AG04449 (cell line): ENCODE measurements around the gene ERCC4.
A peak's percentile ranks its signal among the peaks of the same experiment; 100 is the strongest.

Experiments
- CTCF ChIA-PET: fragments of 350-600 bp; formaldehyde crosslinking; extraction: SDS; loops from one replicate; lab custom pipeline; 2021; ENCODE audit warnings: antibody characterized with exemption; lab: Yijun Ruan, JAX
- POLR2A ChIA-PET: fragments of 400-600, 350-600 bp; formaldehyde crosslinking; extraction: SDS; loops from one replicate; lab custom pipeline; 2020; ENCODE audit warnings: antibody characterized with exemption, inconsistent platforms; lab: Yijun Ruan, JAX
- DNase-seq: peaks from one replicate; pipeline ENCODE4 v3.0.0-alpha.2; 2010; ENCODE audit warnings: low read depth, low spot score
- H3K4me3 ChIP-seq: 2 replicates; pipeline ENCODE4 v1.5.1; 2011; ENCODE audit warnings: low read depth, mild to moderate bottlenecking, control low read depth, low read length
- TF ChIP-seq, protein P1 (sequence below): IDR thresholded peaks from one replicate; pipeline ENCODE4 v1.5.1; 2011; ENCODE audit warnings: mild to moderate bottlenecking, moderate library complexity, low read length, control low read depth, inconsistent platforms; ENCODE audit not compliant: insufficient read depth; ENCODE audit errors: missing control alignments

Gene ERCC4

DNA sequence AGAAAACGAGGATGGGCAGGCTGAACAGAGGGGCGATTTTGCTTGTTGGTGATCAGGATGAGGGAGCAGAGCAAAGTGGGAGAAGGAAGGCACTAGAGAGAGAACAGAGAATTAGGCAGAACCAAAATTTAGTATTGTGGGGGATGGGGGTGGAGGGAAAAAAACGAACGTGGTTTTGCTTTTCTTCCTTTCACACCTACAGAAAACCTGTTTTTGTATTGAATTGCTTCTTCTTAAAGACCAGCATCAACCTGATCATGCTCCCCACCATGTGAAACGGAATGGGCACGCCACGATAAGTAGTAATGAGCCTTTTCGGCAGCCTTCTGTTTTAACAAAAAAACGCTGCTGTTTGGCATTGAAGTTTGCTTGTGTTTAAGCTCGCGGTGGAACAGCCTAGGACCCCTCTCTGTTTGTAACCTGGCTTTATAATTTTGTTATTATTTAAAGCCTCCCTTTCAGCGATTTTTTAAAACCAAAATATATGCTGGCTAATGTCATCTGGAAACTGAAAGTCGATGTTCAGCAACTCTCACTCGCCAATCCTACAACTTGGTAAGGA is 36.8 kb downstream of the ERCC4 start:
- POLR2A ChIA-PET, result no interaction called here
- H3K4me3 ChIP-seq, result peak overlapping the region; percentile 46
- no peak for DNase-seq
- CTCF ChIA-PET, result interaction anchor here (2.7 kb wide), 1 partner anchor 37 kb away, joined by 10 read pairs; the partner anchor contains the start of gene ERCC4
- TF ChIP-seq, protein P1, sequence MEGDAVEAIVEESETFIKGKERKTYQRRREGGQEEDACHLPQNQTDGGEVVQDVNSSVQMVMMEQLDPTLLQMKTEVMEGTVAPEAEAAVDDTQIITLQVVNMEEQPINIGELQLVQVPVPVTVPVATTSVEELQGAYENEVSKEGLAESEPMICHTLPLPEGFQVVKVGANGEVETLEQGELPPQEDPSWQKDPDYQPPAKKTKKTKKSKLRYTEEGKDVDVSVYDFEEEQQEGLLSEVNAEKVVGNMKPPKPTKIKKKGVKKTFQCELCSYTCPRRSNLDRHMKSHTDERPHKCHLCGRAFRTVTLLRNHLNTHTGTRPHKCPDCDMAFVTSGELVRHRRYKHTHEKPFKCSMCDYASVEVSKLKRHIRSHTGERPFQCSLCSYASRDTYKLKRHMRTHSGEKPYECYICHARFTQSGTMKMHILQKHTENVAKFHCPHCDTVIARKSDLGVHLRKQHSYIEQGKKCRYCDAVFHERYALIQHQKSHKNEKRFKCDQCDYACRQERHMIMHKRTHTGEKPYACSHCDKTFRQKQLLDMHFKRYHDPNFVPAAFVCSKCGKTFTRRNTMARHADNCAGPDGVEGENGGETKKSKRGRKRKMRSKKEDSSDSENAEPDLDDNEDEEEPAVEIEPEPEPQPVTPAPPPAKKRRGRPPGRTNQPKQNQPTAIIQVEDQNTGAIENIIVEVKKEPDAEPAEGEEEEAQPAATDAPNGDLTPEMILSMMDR, result no peak

DNA sequence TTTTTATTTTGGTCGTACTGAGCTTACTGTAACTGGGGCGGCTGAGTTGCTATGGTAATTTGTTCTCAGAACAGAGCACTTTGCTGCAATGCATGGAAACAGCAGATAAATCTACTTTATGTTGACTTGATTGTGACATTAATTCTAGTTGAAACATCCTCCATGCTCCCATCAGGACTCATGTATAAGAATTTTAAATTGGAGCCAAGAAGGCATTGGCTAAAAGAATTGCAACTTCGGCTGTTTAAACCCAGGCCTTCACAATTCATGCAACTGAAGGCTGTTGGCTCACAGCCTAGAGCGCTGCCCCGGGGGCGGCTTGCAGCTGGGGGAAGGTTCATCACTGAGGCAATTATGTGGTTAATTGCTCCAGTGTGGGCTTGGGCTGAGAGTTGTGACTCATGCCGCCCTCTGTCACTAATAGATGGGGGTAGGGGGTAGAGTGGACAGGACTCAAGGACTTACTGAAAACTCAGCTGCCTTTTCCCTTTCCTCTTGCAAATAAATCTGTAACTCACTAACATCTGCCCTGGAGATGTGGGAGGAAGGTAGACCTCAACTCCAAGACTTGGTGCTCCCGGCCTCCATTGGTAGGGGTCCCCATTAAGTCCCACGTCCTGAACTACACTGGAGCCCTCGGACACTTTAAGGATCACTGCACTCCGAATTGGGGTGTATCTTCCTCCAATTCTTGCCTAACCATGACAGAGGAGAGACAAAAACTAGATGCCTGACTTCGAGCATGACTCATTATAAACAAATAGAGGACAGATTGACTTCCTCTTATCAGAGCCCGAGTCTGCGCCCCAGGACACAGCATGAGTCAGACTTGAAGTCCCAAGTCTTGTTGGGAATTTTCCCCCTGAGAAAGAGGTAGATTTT is 37.5 kb downstream of the ERCC4 start:
- peak overlapping the region; percentile 52 for H3K4me3 ChIP-seq
- ChIA-PET POLR2A (no interaction called here), CTCF (interaction anchor here (2.7 kb wide), 1 partner anchor 38 kb away, joined by 10 read pairs; the partner anchor contains the start of gene ERCC4)
- TF ChIP-seq, protein P1, result no peak
- peak; percentile 76 for DNase-seq

DNA sequence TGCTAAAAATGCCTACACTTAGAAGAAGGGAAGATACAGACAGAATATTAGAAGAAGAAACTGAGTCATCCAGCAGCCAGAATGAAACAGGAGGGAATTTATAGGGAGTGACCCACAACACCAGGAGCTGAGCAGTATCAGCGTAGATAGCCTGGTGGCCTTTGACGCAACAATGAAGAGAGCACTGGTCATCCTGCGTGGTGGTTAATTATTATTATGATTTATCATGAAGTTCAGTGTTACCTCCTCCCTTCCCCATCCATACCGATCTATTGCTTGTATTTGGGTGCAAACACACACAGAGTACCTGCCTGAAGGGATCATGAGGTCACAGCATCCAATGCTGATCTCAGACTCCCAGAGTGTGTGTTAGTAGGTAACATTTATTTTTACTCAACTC is 38.5 kb downstream of the ERCC4 start:
- TF ChIP-seq, protein P1, result no peak
- POLR2A ChIA-PET, result no interaction called here
- CTCF ChIA-PET, result interaction anchor here (2.7 kb wide), 1 partner anchor 39 kb away, joined by 10 read pairs; the partner anchor contains the start of gene ERCC4
- no peak for DNase-seq
- no peak overlapping the region for H3K4me3 ChIP-seq

DNA sequence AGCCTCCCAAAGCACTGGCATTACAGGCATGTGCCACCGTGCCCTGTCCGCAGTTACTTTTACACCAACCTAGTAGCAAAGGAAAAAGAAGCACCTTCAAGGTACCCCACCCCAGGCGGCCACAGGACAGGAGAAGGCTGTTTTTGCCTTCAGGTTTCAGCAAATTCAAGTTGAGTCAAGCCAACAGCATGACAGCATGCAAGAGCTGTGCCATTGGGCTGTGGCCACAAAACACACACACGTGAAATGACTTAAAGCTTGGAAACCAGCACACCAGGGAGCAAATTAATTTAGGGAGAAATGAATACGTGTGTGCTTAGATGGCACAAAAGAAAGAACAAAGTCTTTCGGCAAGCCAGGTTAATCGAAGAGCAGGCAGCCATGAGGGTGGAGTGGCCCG is 39.7 kb downstream of the ERCC4 start:
- CTCF ChIA-PET, result no interaction called here
- TF ChIP-seq, protein P1, result no peak

DNA sequence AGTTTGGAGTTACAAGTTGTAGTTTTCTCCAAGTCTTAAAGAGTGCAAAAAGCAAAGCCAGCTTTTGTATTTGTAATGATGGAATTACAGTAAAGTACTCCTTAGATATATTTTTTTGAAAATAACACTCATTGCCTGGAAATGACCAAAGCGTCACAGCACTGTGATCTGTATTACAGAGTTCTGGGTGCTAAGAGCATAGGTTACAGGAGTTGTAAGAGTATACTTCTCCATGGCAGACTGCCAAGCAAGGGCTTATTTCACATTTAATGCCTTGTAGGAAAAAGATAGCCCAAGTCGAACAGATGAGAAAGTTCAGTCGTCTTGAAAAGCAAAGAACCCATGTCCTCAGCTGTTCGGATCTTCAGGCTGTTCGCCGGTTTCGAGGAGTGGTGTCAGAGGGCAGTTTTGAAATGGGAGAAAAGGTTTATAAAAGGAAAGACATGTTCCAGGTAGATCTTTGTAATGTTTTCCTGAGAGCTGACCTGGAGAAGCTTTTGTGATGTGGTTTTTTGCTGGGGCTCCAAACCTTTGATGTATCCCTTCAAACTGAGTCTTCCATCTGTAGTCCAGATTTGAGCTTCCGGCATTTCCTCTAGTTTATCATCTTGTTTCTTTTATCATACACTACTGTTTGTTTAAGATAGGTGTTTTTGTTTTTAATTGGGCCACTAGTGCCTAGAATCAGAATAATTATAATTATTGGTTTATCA is 41.3 kb downstream of the ERCC4 start:
- TF ChIP-seq, protein P1, result no peak
- no peak overlapping the region for H3K4me3 ChIP-seq
- ChIA-PET CTCF (interaction anchor here (0.7 to 0.9 kb wide), 2 partner anchors 10 to 223 kb away, joined by 3 read pairs; no protein-coding TSS in a partner anchor), POLR2A (no interaction called here)
- DNase-seq, result no peak

More for the DNA sequence above, 39.7 kb downstream of the ERCC4 start:
- POLR2A ChIA-PET, result no interaction called here
- H3K4me3 ChIP-seq, result no peak overlapping the region
- no peak for DNase-seq
